Mesenchymal stem cell (in vitro differentiated cells and primary cell): Measurements from ENCODE around the gene RASSF1.

Experiments used
- DNase-seq: peaks from one replicate; pipeline ENCODE4 v3.0.0-alpha.2; 2013
- H2AFZ ChIP-seq: one replicate; pipeline ENCODE4 v1.6.1; 2013; ENCODE audit warnings: low read depth, mild to moderate bottlenecking, control low read depth, inconsistent platforms, low read length, moderate library complexity
- H2AK5ac ChIP-seq: 2 replicates; pipeline ENCODE4 v1.6.1; 2013; ENCODE audit warnings: low read length, moderate library complexity, mild to moderate bottlenecking, inconsistent platforms; ENCODE audit not compliant: severe bottlenecking
- H2BK120ac ChIP-seq: one replicate; pipeline ENCODE4 v1.6.1; 2013; ENCODE audit warnings: low read depth, mild to moderate bottlenecking, inconsistent platforms, low read length, moderate library complexity
- H2BK12ac ChIP-seq, 2 experiments: one replicate each; pipeline ENCODE4 v1.6.1; 2013; ENCODE audit warnings: inconsistent platforms in 2 of 2, low read length in 2 of 2, mild to moderate bottlenecking in 2 of 2, moderate library complexity in 2 of 2, control low read depth in 1 of 2
- H2BK15ac ChIP-seq: one replicate; pipeline ENCODE4 v1.6.1; 2013; ENCODE audit warnings: mild to moderate bottlenecking, low read depth, inconsistent platforms; ENCODE audit not compliant: poor library complexity, severe bottlenecking
- H2BK5ac ChIP-seq: 2 replicates; pipeline ENCODE4 v1.6.1; 2013; ENCODE audit warnings: low read depth, mild to moderate bottlenecking, low read length, control low read depth, inconsistent platforms; ENCODE audit not compliant: poor library complexity, severe bottlenecking
- H3K14ac ChIP-seq, 2 experiments: one replicate each; pipeline ENCODE4 v1.6.1; 2013; ENCODE audit warnings: inconsistent platforms in 2 of 2, low read length in 2 of 2, control low read depth in 1 of 2, mild to moderate bottlenecking in 1 of 2, moderate library complexity in 1 of 2
- H3K18ac ChIP-seq, 2 experiments: one replicate each; pipeline ENCODE4 v1.6.1; 2013; ENCODE audit warnings: inconsistent platforms in 2 of 2, low read length in 2 of 2, control low read depth in 1 of 2, low read depth in 1 of 2, mild to moderate bottlenecking in 1 of 2
- H3K23ac ChIP-seq, 2 experiments: one replicate each; pipeline ENCODE4 v1.6.1; 2013; ENCODE audit warnings: inconsistent platforms in 2 of 2, low read length in 2 of 2, mild to moderate bottlenecking in 2 of 2, moderate library complexity in 2 of 2, control low read depth in 1 of 2
- H3K27ac ChIP-seq: 2 replicates; pipeline ENCODE4 v1.5.1; 2013; ENCODE audit warnings: mild to moderate bottlenecking, moderate library complexity, low read length, control low read depth, inconsistent platforms; ENCODE audit not compliant: poor library complexity, severe bottlenecking
- H3K27me3 ChIP-seq, 2 experiments: 2 replicates each; pipeline versions ENCODE4 v1.6.1 to v1.7.0; 2013; ENCODE audit warnings: low read length in 2 of 2, mild to moderate bottlenecking in 2 of 2, moderate library complexity in 2 of 2, control low read depth in 1 of 2, inconsistent platforms in 1 of 2; ENCODE audit not compliant: control insufficient read depth in 1 of 2, insufficient read depth in 1 of 2
- H3K36me3 ChIP-seq, 2 experiments: 2 replicates each; pipeline versions ENCODE4 v1.6.1 to v1.7.0; 2013; ENCODE audit warnings: low read length in 2 of 2, control low read depth in 1 of 2, inconsistent platforms in 1 of 2, low read depth in 1 of 2, mild to moderate bottlenecking in 1 of 2; ENCODE audit not compliant: insufficient read depth in 2 of 2, control insufficient read depth in 1 of 2
- H3K4ac ChIP-seq, 2 experiments: one replicate each; pipeline ENCODE4 v1.6.1; 2013; ENCODE audit warnings: inconsistent platforms in 2 of 2, low read length in 2 of 2, mild to moderate bottlenecking in 2 of 2, moderate library complexity in 2 of 2, control low read depth in 1 of 2, low read depth in 1 of 2
- H3K4me1 ChIP-seq: 2 replicates; pipeline ENCODE4 v1.6.1; 2013; ENCODE audit warnings: low read depth, low read length, control low read depth; ENCODE audit not compliant: control insufficient read depth, insufficient read depth
- H3K4me2 ChIP-seq: 2 replicates; pipeline ENCODE4 v1.6.1; 2013; ENCODE audit warnings: low read length, mild to moderate bottlenecking, inconsistent platforms; ENCODE audit not compliant: poor library complexity, severe bottlenecking
- H3K4me3 ChIP-seq, 2 experiments: 2 replicates each; pipeline versions ENCODE4 v1.5.1 to v1.7.0; 2013; ENCODE audit warnings: low read length in 2 of 2, mild to moderate bottlenecking in 2 of 2, control low read depth in 1 of 2, low read depth in 1 of 2; ENCODE audit not compliant: insufficient read depth in 1 of 2
- H3K79me1 ChIP-seq: replicated peaks from 2 replicates; pipeline ENCODE4 v1.6.1; 2013; ENCODE audit warnings: mild to moderate bottlenecking, control low read depth, low read length, inconsistent platforms; ENCODE audit not compliant: poor library complexity, severe bottlenecking
- H3K9ac ChIP-seq: 2 replicates; pipeline ENCODE4 v1.7.0; 2013; ENCODE audit warnings: mild to moderate bottlenecking, low read length, moderate library complexity
- H3K9me3 ChIP-seq: 2 replicates; pipeline ENCODE4 v1.7.0; 2013; ENCODE audit warnings: mild to moderate bottlenecking, low read length; ENCODE audit not compliant: control insufficient read depth
- H4K8ac ChIP-seq: one replicate; pipeline ENCODE4 v1.6.1; 2013; ENCODE audit warnings: inconsistent platforms, mild to moderate bottlenecking, low read length, moderate library complexity
- H4K91ac ChIP-seq: one replicate; pipeline ENCODE4 v1.6.1; 2013; ENCODE audit warnings: mild to moderate bottlenecking, low read length, inconsistent platforms
- WGBS: methylation state at CpG from one replicate; pipeline ENCODE4 v1.1.7; 2013; ENCODE audit warnings: mixed read lengths; 5-methylcytosine and 5-hydroxymethylcytosine counted together

The RASSF1 gene

GRCh38 chr3:50352781-50353180 lies 12.1 kb upstream of the RASSF1 start:
- Histone ChIP-seq H3K27me3 (no peaks in the 10 kb centered on the region), H3K4me3 (no peak overlapping the region), H3K14ac (no peak overlapping the region), H2BK12ac (no peak overlapping the region), H4K8ac (no peak overlapping the region), H3K36me3 (peaks cover 62 to 66% of the 10 kb centered on the region in 2 experiments), H3K4me2 (no peak overlapping the region), H3K9me3 (no peaks in the 10 kb centered on the region), H3K23ac (no peak overlapping the region), H3K79me1 (peaks cover 43% of the 10 kb centered on the region), H2BK5ac (no peak overlapping the region), H3K18ac (no peak overlapping the region), H2AK5ac (no peak overlapping the region), H2BK15ac (no peak overlapping the region), H2AFZ (no peak overlapping the region), H3K4ac (no peak overlapping the region), H3K27ac (peak overlapping the region; percentile 24), H3K4me1 (peaks cover 55% of the 10 kb centered on the region), H3K9ac (peak overlapping the region; percentile 61), H4K91ac (no peak overlapping the region), H2BK120ac (no peak overlapping the region)
- peak; percentile 47 for DNase-seq
- WGBS, result 86% methylated on average over 1 of the region's 2 CpGs

- H4K91ac ChIP-seq, result peak overlapping the region; percentile 21
- H2BK15ac ChIP-seq, result no peak overlapping the region
- no peak overlapping the region for H2AFZ ChIP-seq
- peak overlapping the region; percentile 87 to 96 for H3K4me3 ChIP-seq
- H3K27ac ChIP-seq, result no peak overlapping the region
- H3K9me3 ChIP-seq, result no peaks in the 10 kb centered on the region
- no peak overlapping the region for H2BK5ac ChIP-seq
- peaks cover 43% of the 10 kb centered on the region for H3K79me1 ChIP-seq
- H3K23ac ChIP-seq, result no peak overlapping the region
- H3K36me3 ChIP-seq, result peaks cover 56 to 57% of the 10 kb centered on the region in 2 experiments
- DNase-seq, result no peak
- H3K18ac ChIP-seq, result no peak overlapping the region
- H4K8ac ChIP-seq, result peak overlapping the region; percentile 15
- WGBS, result 87% methylated on average over 11 of the region's 11 CpGs
- no peak overlapping the region for H3K14ac ChIP-seq
- no peak overlapping the region for H2BK12ac ChIP-seq
- H2BK120ac ChIP-seq, result no peak overlapping the region
- H3K4me2 ChIP-seq, result peak overlapping the region; percentile 66
- peak overlapping the region; percentile 27 for H2AK5ac ChIP-seq
- H3K27me3 ChIP-seq, result no peaks in the 10 kb centered on the region
- H3K9ac ChIP-seq, result peak overlapping the region; percentile 90
- H3K4ac ChIP-seq, result no peak overlapping the region
- peaks cover 42% of the 10 kb centered on the region for H3K4me1 ChIP-seq
Observed at GRCh38 chr3:50351323-50351697, 10.7 kb upstream of the RASSF1 start.

GRCh38 chr3:50350527-50351322 lies 10.1 kb upstream of the RASSF1 start, which contains the start of the genes CYB561D2 and NPRL2:
Gene CYB561D2, plus strand, starts transcription at chr3:50350862. Its CDS starts 572 bp downstream, at chr3:50351434.
Gene NPRL2, minus strand, starts transcription at chr3:50350775. Its CDS starts 123 bp downstream, at chr3:50350652.
- no peak within 1 kb of the TSS for H2BK120ac ChIP-seq
- peak within 1 kb of the TSS in 1 of 2 experiments; percentile 91 for H2BK12ac ChIP-seq
- H2AK5ac ChIP-seq, result peak within 1 kb of the TSS; percentile 27
- peak within 1 kb of the TSS; percentile 90 for H3K9ac ChIP-seq
- DNase-seq, result peak; percentile 96
- peak within 1 kb of the TSS; percentile 91 for H3K27ac ChIP-seq
- H4K91ac ChIP-seq, result peak within 1 kb of the TSS; percentile 85
- H3K27me3 ChIP-seq, result no peaks in the 10 kb centered on the region
- H2BK15ac ChIP-seq, result no peak within 1 kb of the TSS
- H3K4me2 ChIP-seq, result peak within 1 kb of the TSS; percentile 72
- H3K4me1 ChIP-seq, result peaks cover 38% of the 10 kb centered on the region
- peak within 1 kb of the TSS; percentile 84 for H2BK5ac ChIP-seq
- H2AFZ ChIP-seq, result peak within 1 kb of the TSS; percentile 95
- H3K4me3 ChIP-seq, result peak within 1 kb of the TSS; percentile 87 to 96
- peak within 1 kb of the TSS in 1 of 2 experiments; percentile 98 for H3K14ac ChIP-seq
- H3K23ac ChIP-seq, result no peak within 1 kb of the TSS
- peak within 1 kb of the TSS; percentile 93 for H4K8ac ChIP-seq
- H3K79me1 ChIP-seq, result peaks cover 43% of the 10 kb centered on the region
- H3K4ac ChIP-seq, result peak within 1 kb of the TSS; percentile 69 to 90
- H3K36me3 ChIP-seq, result peaks cover 50 to 51% of the 10 kb centered on the region in 2 experiments
- 1% methylated on average over 64 of the region's 64 CpGs for WGBS
- H3K9me3 ChIP-seq, result no peaks in the 10 kb centered on the region
- peak within 1 kb of the TSS; percentile 90 to 99 for H3K18ac ChIP-seq

- DNase-seq, result no peak
- Histone ChIP-seq H3K18ac (peak overlapping the region; percentile 12 to 14), H2AFZ (peak overlapping the region; percentile 7), H3K9ac (peak overlapping the region; percentile 90), H2AK5ac (peak overlapping the region; percentile 27), H3K4me3 (peak overlapping the region; percentile 87 to 96), H2BK12ac (no peak overlapping the region), H2BK5ac (no peak overlapping the region), H3K23ac (no peak overlapping the region), H4K8ac (peak overlapping the region; percentile 54), H3K27ac (no peak overlapping the region), H3K14ac (peak overlapping the region in 1 of 2 experiments; percentile 22), H3K9me3 (no peaks in the 10 kb centered on the region), H3K36me3 (peaks cover 44 to 46% of the 10 kb centered on the region in 2 experiments), H2BK15ac (no peak overlapping the region), H3K4ac (peak overlapping the region in 1 of 2 experiments; percentile 60), H3K79me1 (peaks cover 41% of the 10 kb centered on the region), H4K91ac (no peak overlapping the region), H2BK120ac (no peak overlapping the region), H3K4me1 (peaks cover 38% of the 10 kb centered on the region), H3K27me3 (no peaks in the 10 kb centered on the region), H3K4me2 (peak overlapping the region; percentile 72)
- 32% methylated on average over 7 of the region's 7 CpGs for WGBS
Observed at GRCh38 chr3:50350213-50350526, 9.5 kb upstream of the RASSF1 start.
